Vagina (tissue), 2 donors: ENCODE results near the gene ZDHHC3. TPM values are rescaled to one million over a fixed set of nuclear protein-coding genes. Genes with fewer than 3 reads are reported as not detected.

Experiments
- DNase-seq, 2 donors: peaks; one replicate each; pipeline ENCODE4 v3.0.0-alpha.2; 2017; ENCODE audit errors: extremely low spot score in 2 of 2
- H3K27ac ChIP-seq: fragments of 200-600 bp; sonication (generic); one replicate; pipeline ENCODE4 v1.5.1; 2019
- H3K27me3 ChIP-seq: fragments of 200-600 bp; sonication (generic); one replicate; pipeline ENCODE4 v1.5.1; 2019
- H3K36me3 ChIP-seq, 2 donors: fragments of 200-600 bp; sonication (generic); one replicate each; pipeline ENCODE4 v1.5.1; 2017 to 2019
- H3K4me1 ChIP-seq: fragments of 200-600 bp; sonication (generic); one replicate; pipeline ENCODE4 v1.5.1; 2019
- H3K4me3 ChIP-seq, 2 donors: fragments of 200-600 bp; sonication (generic); 1 replicate in 1 of 2; 2 replicates in 1 of 2; pipeline ENCODE4 v1.5.1; 2016 to 2019
- H3K9me3 ChIP-seq: fragments of 200-600 bp; sonication (generic); one replicate; pipeline ENCODE4 v1.5.1; 2019
- POLR2A ChIP-seq, 2 donors: fragments of 450-650 bp; IDR thresholded peaks; one replicate each; pipeline ENCODE4 v1.6.1; 2017; ENCODE audit warnings: antibody characterized with exemption in 2 of 2, mild to moderate bottlenecking in 2 of 2, moderate library complexity in 2 of 2
- POLR2AphosphoS5 ChIP-seq, 2 donors: sonication (generic); formaldehyde crosslinking; IDR thresholded peaks; one replicate each; pipeline ENCODE4 v1.9.0; 2017; ENCODE audit warnings: antibody characterized with exemption in 2 of 2, mild to moderate bottlenecking in 2 of 2, low read depth in 1 of 2; ENCODE audit not compliant: insufficient read depth in 1 of 2
- intact Hi-C: fragments of 100-400 bp; cut with DNase I; formaldehyde crosslinking; loops from one replicate; pipeline ENCODE4 v1.15.1; 2023
- total RNA-seq: library from RNA; depleted of rRNA; stranded (reverse); fragments of >200 nt; gene quantifications from one replicate; pipeline ENCODE4 v1.2.3, GENCODE V29; 2016
- TF ChIP-seq, protein P1 (sequence below), 3 experiments: fragments of 450-650 bp in 2 of 3; fragments of 200-600 bp in 1 of 3; sonication (generic) in 1 of 3; IDR thresholded peaks; one replicate each; pipeline ENCODE4 v1.5.1; 2017 to 2019; ENCODE audit warnings: antibody characterized with exemption in 3 of 3, mild to moderate bottlenecking in 2 of 3, moderate library complexity in 2 of 3

Gene ZDHHC3
- total RNA-seq, 1 donor from 2014 or later: 83.5 TPM

DNA sequence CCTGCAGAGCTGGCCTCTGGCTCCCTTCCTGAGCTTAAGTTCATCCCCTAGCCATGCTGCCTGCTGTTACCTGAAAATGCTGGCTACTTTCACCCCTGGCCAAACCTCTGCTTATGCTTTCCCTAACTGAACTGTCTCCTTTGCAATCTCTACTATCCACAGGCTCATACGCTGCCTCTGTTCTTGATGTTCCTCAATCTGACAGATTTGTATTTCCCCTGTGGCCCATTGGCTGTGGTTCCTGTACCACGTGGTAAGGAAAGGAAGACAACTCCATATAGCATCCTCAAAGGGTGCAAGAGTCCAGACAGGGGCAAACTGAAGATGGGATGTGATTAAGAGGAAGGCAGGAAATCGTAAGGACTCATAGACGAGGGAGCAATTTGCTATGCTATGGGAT, 68.4 kb downstream of the ZDHHC3 start:
- TF ChIP-seq, protein P1, sequence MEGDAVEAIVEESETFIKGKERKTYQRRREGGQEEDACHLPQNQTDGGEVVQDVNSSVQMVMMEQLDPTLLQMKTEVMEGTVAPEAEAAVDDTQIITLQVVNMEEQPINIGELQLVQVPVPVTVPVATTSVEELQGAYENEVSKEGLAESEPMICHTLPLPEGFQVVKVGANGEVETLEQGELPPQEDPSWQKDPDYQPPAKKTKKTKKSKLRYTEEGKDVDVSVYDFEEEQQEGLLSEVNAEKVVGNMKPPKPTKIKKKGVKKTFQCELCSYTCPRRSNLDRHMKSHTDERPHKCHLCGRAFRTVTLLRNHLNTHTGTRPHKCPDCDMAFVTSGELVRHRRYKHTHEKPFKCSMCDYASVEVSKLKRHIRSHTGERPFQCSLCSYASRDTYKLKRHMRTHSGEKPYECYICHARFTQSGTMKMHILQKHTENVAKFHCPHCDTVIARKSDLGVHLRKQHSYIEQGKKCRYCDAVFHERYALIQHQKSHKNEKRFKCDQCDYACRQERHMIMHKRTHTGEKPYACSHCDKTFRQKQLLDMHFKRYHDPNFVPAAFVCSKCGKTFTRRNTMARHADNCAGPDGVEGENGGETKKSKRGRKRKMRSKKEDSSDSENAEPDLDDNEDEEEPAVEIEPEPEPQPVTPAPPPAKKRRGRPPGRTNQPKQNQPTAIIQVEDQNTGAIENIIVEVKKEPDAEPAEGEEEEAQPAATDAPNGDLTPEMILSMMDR (IDR thresholded peaks at IDR 0.05): no peak
- no peak for TF ChIP-seq POLR2AphosphoS5 (IDR thresholded peaks at IDR 0.05; ENCODE audit: insufficient read depth in 1 of 2, low read depth in 1 of 2)
- TF ChIP-seq POLR2A (IDR thresholded peaks at IDR 0.05): no peak
- intact Hi-C loops: no loop called here
- Histone ChIP-seq H3K36me3 (no peaks in the 10 kb centered on the region), H3K9me3 (no peaks in the 10 kb centered on the region), H3K27ac (no peak overlapping the region), H3K4me1 (no peaks in the 10 kb centered on the region), H3K27me3 (no peaks in the 10 kb centered on the region), H3K4me3 (no peak overlapping the region)
- DNase-seq: no peak

DNA sequence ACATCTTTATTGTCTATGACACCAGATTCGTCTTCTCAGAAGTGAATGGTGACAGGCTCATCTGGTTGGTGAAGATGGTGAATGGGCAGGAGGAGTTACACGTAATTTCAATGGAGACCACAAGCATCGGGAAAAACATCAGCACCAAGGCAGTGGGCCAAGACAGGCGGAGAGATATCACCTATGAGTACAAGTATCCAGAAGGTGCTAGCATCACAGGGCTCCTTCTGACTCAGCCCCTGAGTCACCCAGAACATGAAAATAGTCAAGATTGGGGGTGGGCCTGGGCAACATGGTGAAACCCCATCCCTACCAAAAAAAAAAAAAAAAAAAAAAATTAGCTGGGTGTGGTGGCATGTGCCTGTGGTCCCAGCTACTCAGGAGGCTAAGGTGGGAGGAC, 69.0 kb downstream of the ZDHHC3 start:
- no peaks in the 10 kb centered on the region for H3K36me3 ChIP-seq
- H3K4me3 ChIP-seq: no peak overlapping the region
- TF ChIP-seq POLR2A (IDR thresholded peaks at IDR 0.05): no peak
- no peaks in the 10 kb centered on the region for H3K27me3 ChIP-seq
- H3K4me1 ChIP-seq: no peaks in the 10 kb centered on the region
- H3K9me3 ChIP-seq: no peaks in the 10 kb centered on the region
- DNase-seq: no peak
- intact Hi-C loops: no loop called here
- no peak overlapping the region for H3K27ac ChIP-seq

- Histone ChIP-seq H3K27ac (no peak overlapping the region), H3K9me3 (no peaks in the 10 kb centered on the region), H3K27me3 (no peaks in the 10 kb centered on the region), H3K4me1 (no peaks in the 10 kb centered on the region), H3K4me3 (no peak overlapping the region), H3K36me3 (no peaks in the 10 kb centered on the region)
- no peak for TF ChIP-seq POLR2A (IDR thresholded peaks at IDR 0.05)
- TF ChIP-seq POLR2AphosphoS5 (IDR thresholded peaks at IDR 0.05; ENCODE audit: insufficient read depth in 1 of 2, low read depth in 1 of 2): no peak
- TF ChIP-seq, protein P1 (IDR thresholded peaks at IDR 0.05): no peak
- no peak for DNase-seq
- intact Hi-C loops: no loop called here
Measured at GRCh38 chr3:44905446-44906157, 70.4 kb downstream of the ZDHHC3 start.

DNA sequence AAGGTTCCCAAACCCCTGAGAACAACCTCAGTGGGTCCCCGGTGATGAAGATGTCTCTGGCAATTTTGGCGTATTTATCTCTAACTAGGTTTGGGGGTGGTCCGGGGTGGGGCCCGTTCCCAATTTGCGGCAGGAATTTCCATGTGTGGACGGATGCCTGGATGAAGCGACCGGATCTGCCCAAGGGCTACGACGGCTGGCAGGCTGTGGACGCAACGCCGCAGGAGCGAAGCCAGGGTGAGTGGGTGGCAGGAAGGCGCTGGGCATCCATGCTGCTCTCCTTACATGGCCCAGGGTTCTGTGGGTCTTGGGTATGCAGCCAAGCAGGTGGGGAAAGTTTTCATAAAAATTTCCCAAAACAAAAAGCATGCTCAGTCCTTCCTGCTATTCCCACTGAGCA, 72.2 kb downstream of the ZDHHC3 start:
- TF ChIP-seq, protein P1 (IDR thresholded peaks at IDR 0.05): no peak
- TF ChIP-seq POLR2A (IDR thresholded peaks at IDR 0.05): no peak
- TF ChIP-seq POLR2AphosphoS5 (IDR thresholded peaks at IDR 0.05; ENCODE audit: insufficient read depth in 1 of 2, low read depth in 1 of 2): no peak
- Histone ChIP-seq H3K36me3 (no peaks in the 10 kb centered on the region), H3K27ac (no peak overlapping the region), H3K4me3 (no peak overlapping the region), H3K4me1 (no peaks in the 10 kb centered on the region), H3K27me3 (no peaks in the 10 kb centered on the region), H3K9me3 (no peaks in the 10 kb centered on the region)
- DNase-seq: no peak
- intact Hi-C loops: no loop called here

DNA sequence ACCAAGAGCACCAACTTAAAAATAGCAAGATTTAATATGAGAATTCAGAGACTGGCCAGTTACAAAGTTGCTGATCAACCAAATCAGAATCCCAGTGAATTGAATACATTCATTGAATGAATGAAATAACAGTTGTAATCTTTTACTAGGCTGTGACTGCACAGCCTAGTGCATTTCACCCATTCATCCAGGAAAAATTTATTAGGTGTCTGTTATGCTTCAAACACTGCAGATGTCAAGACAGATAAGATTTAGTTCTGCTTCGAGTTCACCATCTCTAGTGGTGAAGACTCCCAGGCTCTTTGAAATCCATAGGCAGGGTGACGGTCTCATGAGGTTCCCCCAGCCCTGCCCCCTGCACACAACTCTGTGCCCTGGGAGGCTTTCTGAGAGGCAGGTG, 72.7 kb downstream of the ZDHHC3 start:
- H3K4me3 ChIP-seq: no peak overlapping the region
- no peak overlapping the region for H3K27ac ChIP-seq
- H3K27me3 ChIP-seq: no peaks in the 10 kb centered on the region
- TF ChIP-seq, protein P1 (IDR thresholded peaks at IDR 0.05): no peak
- TF ChIP-seq POLR2A (IDR thresholded peaks at IDR 0.05): no peak
- no peak for DNase-seq
- no peaks in the 10 kb centered on the region for H3K36me3 ChIP-seq
- no peaks in the 10 kb centered on the region for H3K9me3 ChIP-seq
- intact Hi-C loops: no loop called here
- no peaks in the 10 kb centered on the region for H3K4me1 ChIP-seq
